Subcutaneous abdominal adipose tissue (tissue), 5 donors: ENCODE results near the gene RELL1.

ENCODE experiments used
- H3K27ac ChIP-seq: one replicate; pipeline ENCODE4 v1.7.0; 2013; ENCODE audit warnings: low read depth, mild to moderate bottlenecking, inconsistent platforms, low read length, moderate library complexity
- H3K27me3 ChIP-seq, 5 donors: one replicate each; pipeline ENCODE4 v1.7.0; 2013; ENCODE audit warnings: low read length in 5 of 5, inconsistent platforms in 1 of 5; ENCODE audit not compliant: control insufficient read depth in 5 of 5, insufficient read depth in 4 of 5
- H3K36me3 ChIP-seq, 5 donors: one replicate each; pipeline ENCODE4 v1.7.0; 2013; ENCODE audit warnings: low read length in 5 of 5; ENCODE audit not compliant: control insufficient read depth in 5 of 5, insufficient read depth in 5 of 5
- H3K4me1 ChIP-seq, 5 donors: one replicate each; pipeline ENCODE4 v1.7.0; 2013; ENCODE audit warnings: low read length in 5 of 5, mild to moderate bottlenecking in 3 of 5, moderate library complexity in 1 of 5; ENCODE audit not compliant: control insufficient read depth in 5 of 5, insufficient read depth in 5 of 5
- H3K4me3 ChIP-seq, 5 donors: one replicate each; pipeline ENCODE4 v1.7.0; 2013; ENCODE audit warnings: low read length in 5 of 5, low read depth in 1 of 5
- H3K9ac ChIP-seq, 5 donors: one replicate each; pipeline ENCODE4 v1.7.0; 2013; ENCODE audit warnings: low read length in 5 of 5, mild to moderate bottlenecking in 4 of 5, moderate library complexity in 3 of 5
- H3K9me3 ChIP-seq, 5 donors: one replicate each; pipeline ENCODE4 v1.7.0; 2013; ENCODE audit warnings: low read length in 5 of 5; ENCODE audit not compliant: control insufficient read depth in 5 of 5
- donor health status: healthy.
- donor health status: healthy.
- donor health status: healthy.
- donor health status: healthy.
- donor health status: healthy.

The RELL1 gene

DNA sequence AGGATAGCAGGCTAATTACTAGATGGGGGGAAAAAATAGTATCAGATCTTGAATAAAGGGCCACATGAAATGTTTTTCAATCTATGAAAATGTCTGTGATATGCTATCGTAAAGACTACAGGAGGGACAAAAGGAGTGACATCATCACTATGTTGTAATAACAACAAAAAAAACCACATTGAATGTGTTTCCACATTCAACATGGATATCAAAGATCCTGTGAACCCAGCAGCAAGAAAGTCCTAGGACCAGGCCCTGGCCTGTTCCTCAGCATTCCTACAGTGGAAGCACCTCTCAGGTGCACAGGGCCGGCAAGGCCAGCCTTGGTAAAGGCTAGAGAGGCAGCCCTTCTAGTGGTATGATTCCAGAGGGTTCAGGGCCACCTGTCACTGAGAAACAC, 118.3 kb downstream of the RELL1 start:
- Histone ChIP-seq H3K4me3 (no peak overlapping the region), H3K36me3 (no peaks in the 10 kb centered on the region), H3K9ac (no peak overlapping the region)

GRCh38 chr4:37562592-37562991, 123.6 kb downstream of the RELL1 start:
- H3K27me3 ChIP-seq, result no peaks in the 10 kb centered on the region
- H3K27ac ChIP-seq, result no peak overlapping the region
- H3K36me3 ChIP-seq, result peaks cover 0 to 2% (median 0%) of the 10 kb centered on the region in 5 donors
- H3K9me3 ChIP-seq, result no peaks in the 10 kb centered on the region
- no peak overlapping the region for H3K4me3 ChIP-seq
- peaks cover 0 to 4% (median 0%) of the 10 kb centered on the region in 5 donors for H3K4me1 ChIP-seq
- no peak overlapping the region for H3K9ac ChIP-seq

More for the DNA sequence above, 118.3 kb downstream of the RELL1 start:
- Histone ChIP-seq H3K9me3 (no peaks in the 10 kb centered on the region), H3K4me1 (peaks cover 0 to 8% (median 4%) of the 10 kb centered on the region in 5 donors), H3K27me3 (no peaks in the 10 kb centered on the region), H3K27ac (no peak overlapping the region)

- no peaks in the 10 kb centered on the region for H3K27me3 ChIP-seq
- no peaks in the 10 kb centered on the region for H3K9me3 ChIP-seq
- H3K36me3 ChIP-seq, result peaks cover 0 to 2% (median 0%) of the 10 kb centered on the region in 5 donors
- H3K4me1 ChIP-seq, result no peaks in the 10 kb centered on the region
- H3K9ac ChIP-seq, result no peak overlapping the region
- H3K4me3 ChIP-seq, result no peak overlapping the region
- H3K27ac ChIP-seq, result no peak overlapping the region
Observed at GRCh38 chr4:37561803-37562207, 124.4 kb downstream of the RELL1 start.

- Histone ChIP-seq H3K4me1 (no peaks in the 10 kb centered on the region), H3K9ac (no peak overlapping the region), H3K4me3 (no peak overlapping the region), H3K27ac (no peak overlapping the region), H3K36me3 (peaks cover 0 to 2% (median 0%) of the 10 kb centered on the region in 5 donors), H3K27me3 (no peaks in the 10 kb centered on the region), H3K9me3 (no peaks in the 10 kb centered on the region)
Observed at GRCh38 chr4:37561196-37561802, 124.9 kb downstream of the RELL1 start.
